Endothelial cell of umbilical vein (primary cell): ENCODE results near the gene ECE2. TPM values are rescaled to one million over a fixed set of nuclear protein-coding genes. Genes with fewer than 3 reads are reported as not detected.

Experiments
- BruUV-seq: library from RNA; stranded (reverse); fragments of 400-500 nt; replicated peaks from 2 replicates; lab custom pipeline; 2021; lab: Mats Ljungman, UMichigan
- CTCF ChIA-PET: fragments of 300-600, 350-600 bp; sonication (Branson Sonifier 250); formaldehyde crosslinking; loops from one replicate; lab custom pipeline; 2021; ENCODE audit warnings: antibody characterized with exemption, inconsistent platforms; lab: Charles Lee
- POLR2A ChIA-PET: fragments of 300-600, 350-600 bp; sonication (Branson Sonifier 250); formaldehyde crosslinking; loops from one replicate; lab custom pipeline; 2021; ENCODE audit warnings: antibody characterized with exemption, inconsistent platforms; lab: Charles Lee
- DNase-seq: peaks from one replicate; pipeline ENCODE4 v3.0.0-alpha.2; 2011; ENCODE audit warnings: low read depth, low spot score
- FAIRE-seq: peaks from 2 replicates; lab custom pipeline; 2011; peaks lifted over from hg19 to GRCh38; lab: Jason Lieb, UNC
- H2AFZ ChIP-seq: 2 replicates; pipeline ENCODE4 v1.6.0; 2012; ENCODE audit warnings: low read depth, low read length, control low read depth, inconsistent platforms
- H3K27ac ChIP-seq: 2 replicates; pipeline ENCODE4 v1.5.1; 2011; ENCODE audit warnings: low read depth, mild to moderate bottlenecking, control low read depth, low read length, moderate library complexity; ENCODE audit not compliant: insufficient read depth
- H3K27me3 ChIP-seq, 2 experiments: 2 replicates each; pipeline versions ENCODE4 v1.6.0 to v1.6.1; 2011; ENCODE audit warnings: low read length in 2 of 2, mixed read lengths in 1 of 2; ENCODE audit not compliant: control insufficient read depth in 2 of 2, insufficient read depth in 2 of 2
- H3K36me3 ChIP-seq, 2 experiments: 2 replicates in 1 of 2; 3 replicates in 1 of 2; pipeline ENCODE4 v1.5.1; 2011; ENCODE audit warnings: low read length in 2 of 2, mild to moderate bottlenecking in 1 of 2, moderate library complexity in 1 of 2; ENCODE audit not compliant: control insufficient read depth in 2 of 2, insufficient read depth in 2 of 2; ENCODE audit errors: extremely low read depth in 1 of 2
- H3K4me1 ChIP-seq: 3 replicates; pipeline ENCODE4 v1.5.1; 2011; ENCODE audit warnings: mild to moderate bottlenecking, low read length; ENCODE audit not compliant: control insufficient read depth, insufficient read depth; ENCODE audit errors: extremely low read depth
- H3K4me2 ChIP-seq: 2 replicates; pipeline ENCODE4 v1.6.1; 2011; ENCODE audit warnings: low read length, control low read depth, mixed read lengths; ENCODE audit not compliant: insufficient read depth
- H3K4me3 ChIP-seq, 3 experiments: fragments of 200-600 bp in 1 of 3; sonication (generic), shearing (Covaris generic) in 1 of 3; replicated peaks in 1 of 3; 2 replicates each; pipeline ENCODE4 v1.5.1; 2011 to 2016; ENCODE audit warnings: control low read depth in 3 of 3, low read length in 3 of 3, mild to moderate bottlenecking in 2 of 3, inconsistent platforms in 1 of 3, low read depth in 1 of 3, moderate library complexity in 1 of 3; ENCODE audit not compliant: insufficient read depth in 1 of 3
- H3K79me2 ChIP-seq: 2 replicates; pipeline ENCODE4 v1.6.0; 2012; ENCODE audit warnings: low read length, inconsistent platforms; ENCODE audit not compliant: control insufficient read depth, insufficient read depth
- H3K9ac ChIP-seq: replicated peaks from 2 replicates; pipeline ENCODE3; 2011; ENCODE audit warnings: low read length, control low read depth; ENCODE audit not compliant: insufficient read depth; ENCODE audit errors: extremely low read depth
- H3K9me1 ChIP-seq: replicated peaks from 3 replicates; pipeline ENCODE4 v1.6.0; 2011; ENCODE audit warnings: mild to moderate bottlenecking, low read length; ENCODE audit not compliant: control insufficient read depth, insufficient read depth; ENCODE audit errors: extremely low read depth
- H3K9me3 ChIP-seq: replicated peaks from 2 replicates; pipeline ENCODE4 v1.5.1; 2012; ENCODE audit warnings: low read length, inconsistent platforms; ENCODE audit not compliant: control insufficient read depth, insufficient read depth
- H4K20me1 ChIP-seq: replicated peaks from 2 replicates; pipeline ENCODE3; 2011; ENCODE audit warnings: mild to moderate bottlenecking, low read length; ENCODE audit not compliant: control insufficient read depth, insufficient read depth; ENCODE audit errors: extremely low read depth
- EZH2 ChIP-seq: IDR thresholded peaks from 2 replicates; pipeline ENCODE4 v1.6.1; 2012; ENCODE audit warnings: borderline replicate concordance, low read depth, mild to moderate bottlenecking, moderate library complexity, low read length, inconsistent platforms; ENCODE audit not compliant: severe bottlenecking
- dilution Hi-C: fragments of 300-500 bp; cut with MboI; formaldehyde crosslinking; loops from one replicate; pipeline ENCODE4 v1.15.0; 2019; ENCODE audit warnings: low sequenced_read_pairs; ENCODE audit not compliant: extremely low pct_ligation_motif_present
- intact Hi-C: fragments of 100-400 bp; cut with micrococcal nuclease; formaldehyde crosslinking; loops from one replicate; pipeline ENCODE4 v1.10.0; 2022
- polyA plus RNA-seq, 4 experiments: library from polyadenylated mRNA; depleted of rRNA in 3 of 4; stranded (reverse) in 3 of 4; unstranded in 1 of 4; fragments of >200 nt; gene quantifications; 2 replicates each; pipeline versions ENCODE4 v1.2.1 to v1.2.3, GENCODE V29; 2011 to 2012; ENCODE audit warnings: missing spikeins in 1 of 4
- total RNA-seq: library from RNA; stranded (reverse); gene quantifications from 2 replicates; pipeline ENCODE4 v1.2.3, GENCODE V29; 2021
- TF ChIP-seq, protein P1 (sequence below), 2 donors: IDR thresholded peaks; 1 replicate in 1 of 2; 2 replicates in 1 of 2; pipeline ENCODE4 v1.5.1; 2011; ENCODE audit warnings: low read length in 2 of 2, mild to moderate bottlenecking in 2 of 2, moderate library complexity in 2 of 2, control low read depth in 1 of 2, inconsistent platforms in 1 of 2, low read depth in 1 of 2; ENCODE audit not compliant: insufficient read depth in 1 of 2; ENCODE audit errors: extremely low read depth in 1 of 2

Gene ECE2
- total and polyA plus RNA-seq, 2 donors (not counting 3 experiments of a cell fraction or from before 2014, with no cell fraction given): not detected

DNA sequence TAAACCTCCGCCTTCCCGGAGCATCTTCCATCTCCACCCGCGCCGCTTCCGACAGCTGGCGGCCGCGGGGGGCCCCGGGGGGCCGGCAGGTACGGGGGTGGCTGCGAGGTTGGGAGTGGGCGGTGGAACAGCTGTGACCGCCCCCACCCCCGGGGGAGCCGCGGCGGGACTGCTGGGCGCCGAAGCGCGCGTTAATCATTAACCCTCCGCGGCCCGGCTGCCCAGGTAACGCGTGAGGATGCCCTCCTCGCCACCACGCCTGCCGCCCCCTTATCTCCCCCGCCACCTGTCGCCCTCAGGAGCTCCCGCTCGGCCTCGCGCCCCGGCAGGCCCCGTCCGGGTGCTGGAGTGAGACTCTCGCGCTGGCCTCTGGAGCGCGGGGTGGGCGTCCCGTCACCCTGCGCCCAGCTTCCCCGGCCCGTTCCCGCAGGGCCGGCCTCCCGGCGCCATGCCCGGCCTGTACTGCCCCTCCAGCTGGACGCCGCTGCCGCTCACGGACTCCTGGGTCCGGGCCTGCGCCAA, 45.7 kb upstream of the ECE2 start:
- H2AFZ ChIP-seq: no peak overlapping the region
- no peaks in the 10 kb centered on the region for H3K36me3 ChIP-seq
- dilution Hi-C loops: no loop called here
- H3K27ac ChIP-seq: no peak overlapping the region
- ChIA-PET POLR2A (no interaction called here), CTCF (interaction anchor here (1.0 to 1.4 kb wide), 3 partner anchors 20 to 59 kb away, joined by 3 read pairs; partner anchors contain the start of gene EEF1AKMT4)
- H3K27me3 ChIP-seq: peaks cover 38 to 55% of the 10 kb centered on the region in 2 experiments
- no peak overlapping the region for H3K4me2 ChIP-seq
- DNase-seq: no peak
- FAIRE-seq: no peak
- H3K4me3 ChIP-seq: no peak overlapping the region
- H3K79me2 ChIP-seq: no peaks in the 10 kb centered on the region
- H3K9ac ChIP-seq: no peak overlapping the region
- BruUV-seq: no TSS peak
- intact Hi-C loops: no loop called here
- peak; percentile 92 for TF ChIP-seq EZH2
- TF ChIP-seq, protein P1, sequence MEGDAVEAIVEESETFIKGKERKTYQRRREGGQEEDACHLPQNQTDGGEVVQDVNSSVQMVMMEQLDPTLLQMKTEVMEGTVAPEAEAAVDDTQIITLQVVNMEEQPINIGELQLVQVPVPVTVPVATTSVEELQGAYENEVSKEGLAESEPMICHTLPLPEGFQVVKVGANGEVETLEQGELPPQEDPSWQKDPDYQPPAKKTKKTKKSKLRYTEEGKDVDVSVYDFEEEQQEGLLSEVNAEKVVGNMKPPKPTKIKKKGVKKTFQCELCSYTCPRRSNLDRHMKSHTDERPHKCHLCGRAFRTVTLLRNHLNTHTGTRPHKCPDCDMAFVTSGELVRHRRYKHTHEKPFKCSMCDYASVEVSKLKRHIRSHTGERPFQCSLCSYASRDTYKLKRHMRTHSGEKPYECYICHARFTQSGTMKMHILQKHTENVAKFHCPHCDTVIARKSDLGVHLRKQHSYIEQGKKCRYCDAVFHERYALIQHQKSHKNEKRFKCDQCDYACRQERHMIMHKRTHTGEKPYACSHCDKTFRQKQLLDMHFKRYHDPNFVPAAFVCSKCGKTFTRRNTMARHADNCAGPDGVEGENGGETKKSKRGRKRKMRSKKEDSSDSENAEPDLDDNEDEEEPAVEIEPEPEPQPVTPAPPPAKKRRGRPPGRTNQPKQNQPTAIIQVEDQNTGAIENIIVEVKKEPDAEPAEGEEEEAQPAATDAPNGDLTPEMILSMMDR (IDR thresholded peaks at IDR 0.05; ENCODE audit: extremely low read depth in 1 of 2, insufficient read depth in 1 of 2, low read depth in 1 of 2, low read length in 2 of 2): no peak
- peaks cover 4% of the 10 kb centered on the region for H3K4me1 ChIP-seq
- no peaks in the 10 kb centered on the region for H3K9me1 ChIP-seq
- H4K20me1 ChIP-seq: no peaks in the 10 kb centered on the region
- H3K9me3 ChIP-seq: no peaks in the 10 kb centered on the region
